HFFc6 (cell line): ENCODE measurements around the gene FBXO27. TPM values are rescaled to one million over a fixed set of nuclear protein-coding genes. Genes with fewer than 3 reads are reported as not detected.

Source experiments
- DNase-seq: peaks from one replicate; pipeline ENCODE4 v3.0.0-alpha.2; 2018
- H3K27ac Mint-ChIP-seq: 2 replicates; pipeline ENCODE4 v1.8.0; 2020; ENCODE audit warnings: mild to moderate bottlenecking, mixed read lengths
- H3K27me3 Mint-ChIP-seq: 2 replicates; pipeline ENCODE4 v1.8.0; 2021; ENCODE audit warnings: mild to moderate bottlenecking, moderate library complexity, mixed read lengths; ENCODE audit not compliant: insufficient read depth
- H3K36me3 Mint-ChIP-seq: 2 replicates; pipeline ENCODE4 v1.8.0; 2021; ENCODE audit warnings: low read depth, mixed read lengths
- H3K4me1 Mint-ChIP-seq: 2 replicates; pipeline ENCODE4 v1.8.0; 2020; ENCODE audit warnings: low read depth, mixed read lengths
- H3K4me3 Mint-ChIP-seq: 2 replicates; pipeline ENCODE4 v1.8.0; 2020; ENCODE audit warnings: mild to moderate bottlenecking, moderate library complexity, mixed read lengths
- H3K9me3 Mint-ChIP-seq: 2 replicates; pipeline ENCODE4 v1.8.0; 2020; ENCODE audit warnings: mild to moderate bottlenecking, mixed read lengths
- total RNA-seq, 6 experiments: library from RNA; stranded (reverse); fragmentation: NEBNext Ultra II Directional; extraction: Animal tissue kit (Norgen Biotek cat#: 25700); gene quantifications; 2 replicates in 1 of 6; 3 replicates in 5 of 6; pipeline ENCODE4 v1.2.3, GENCODE V29; 2021
- TF ChIP-seq, protein P1 (sequence below): fragments of 200-600 bp; sonication (generic); IDR thresholded peaks from 2 replicates; pipeline ENCODE4 v1.5.0; 2021; ENCODE audit warnings: antibody characterized with exemption, mild to moderate bottlenecking

FBXO27 gene
- total RNA-seq, 6 experiments from 2014 or later: 0.47 to 2.2 (median 0.90) TPM

GRCh38 chr19:39038098-39038497 lies 5.7 kb upstream of the FBXO27 start:
- TF ChIP-seq, protein P1, sequence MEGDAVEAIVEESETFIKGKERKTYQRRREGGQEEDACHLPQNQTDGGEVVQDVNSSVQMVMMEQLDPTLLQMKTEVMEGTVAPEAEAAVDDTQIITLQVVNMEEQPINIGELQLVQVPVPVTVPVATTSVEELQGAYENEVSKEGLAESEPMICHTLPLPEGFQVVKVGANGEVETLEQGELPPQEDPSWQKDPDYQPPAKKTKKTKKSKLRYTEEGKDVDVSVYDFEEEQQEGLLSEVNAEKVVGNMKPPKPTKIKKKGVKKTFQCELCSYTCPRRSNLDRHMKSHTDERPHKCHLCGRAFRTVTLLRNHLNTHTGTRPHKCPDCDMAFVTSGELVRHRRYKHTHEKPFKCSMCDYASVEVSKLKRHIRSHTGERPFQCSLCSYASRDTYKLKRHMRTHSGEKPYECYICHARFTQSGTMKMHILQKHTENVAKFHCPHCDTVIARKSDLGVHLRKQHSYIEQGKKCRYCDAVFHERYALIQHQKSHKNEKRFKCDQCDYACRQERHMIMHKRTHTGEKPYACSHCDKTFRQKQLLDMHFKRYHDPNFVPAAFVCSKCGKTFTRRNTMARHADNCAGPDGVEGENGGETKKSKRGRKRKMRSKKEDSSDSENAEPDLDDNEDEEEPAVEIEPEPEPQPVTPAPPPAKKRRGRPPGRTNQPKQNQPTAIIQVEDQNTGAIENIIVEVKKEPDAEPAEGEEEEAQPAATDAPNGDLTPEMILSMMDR: no peak
- Mint-ChIP-seq H3K9me3 (peaks cover 4% of the 10 kb centered on the region; the same call in 1 of the 2 replicates), H3K4me3 (no peak overlapping the region), H3K36me3 (no peaks in the 10 kb centered on the region), H3K27me3 (peaks cover 26% of the 10 kb centered on the region), H3K27ac (no peak overlapping the region), H3K4me1 (peaks cover 6% of the 10 kb centered on the region)
- DNase-seq: peak; percentile 32

DNA sequence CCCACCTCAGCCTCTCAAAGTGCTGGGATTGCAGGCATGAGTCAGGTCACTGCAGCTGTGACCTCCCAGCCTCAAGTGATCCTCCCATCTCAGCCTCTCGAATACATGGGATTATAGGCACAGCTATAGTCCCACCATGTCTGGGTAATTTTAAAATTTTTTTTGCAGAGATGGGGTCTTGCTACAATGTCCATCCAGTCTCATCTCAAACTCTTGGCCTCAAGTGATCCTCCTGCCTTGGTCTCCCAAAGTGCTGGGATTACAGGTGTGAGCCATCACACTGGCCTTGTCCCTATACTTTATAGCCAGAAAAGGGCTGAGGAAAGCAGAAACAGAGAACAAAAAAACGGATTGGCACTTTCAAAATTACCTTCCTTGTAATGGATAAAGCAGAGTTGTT lies 4.8 kb upstream of the FBXO27 start:
- Mint-ChIP-seq H3K27me3 (peaks cover 25% of the 10 kb centered on the region), H3K27ac (no peak overlapping the region), H3K4me1 (peaks cover 11% of the 10 kb centered on the region), H3K4me3 (no peak overlapping the region), H3K36me3 (no peaks in the 10 kb centered on the region), H3K9me3 (peaks cover 4% of the 10 kb centered on the region; the same call in 1 of the 2 replicates)
- no peak for DNase-seq
- TF ChIP-seq, protein P1: no peak

DNA sequence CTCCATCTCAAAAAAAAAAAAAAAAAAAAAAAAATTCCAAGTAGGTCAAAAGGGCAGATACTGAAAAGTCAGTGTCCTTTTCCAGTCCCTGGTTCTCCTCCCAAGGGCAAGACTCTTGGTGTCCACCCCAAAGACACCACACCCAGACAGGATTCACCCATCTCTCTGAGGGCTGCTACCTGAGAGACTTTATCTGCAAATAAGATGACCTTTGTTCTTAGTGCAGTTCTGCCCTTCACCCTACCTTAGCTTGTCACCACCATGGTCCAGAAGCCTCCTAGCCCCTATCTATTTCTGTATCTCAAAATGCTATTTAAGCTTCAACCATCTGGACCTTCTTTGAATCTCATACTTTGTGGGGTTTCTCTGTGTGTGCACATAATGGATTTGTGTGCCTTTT lies 4.2 kb upstream of the FBXO27 start:
- no peaks in the 10 kb centered on the region for H3K36me3 Mint-ChIP-seq
- peaks cover 4% of the 10 kb centered on the region; the same call in 1 of the 2 replicates for H3K9me3 Mint-ChIP-seq
- DNase-seq: no peak
- H3K4me3 Mint-ChIP-seq: no peak overlapping the region
- peaks cover 25% of the 10 kb centered on the region for H3K27me3 Mint-ChIP-seq
- H3K4me1 Mint-ChIP-seq: peaks cover 11% of the 10 kb centered on the region
- TF ChIP-seq, protein P1: no peak
- no peak overlapping the region for H3K27ac Mint-ChIP-seq

DNA sequence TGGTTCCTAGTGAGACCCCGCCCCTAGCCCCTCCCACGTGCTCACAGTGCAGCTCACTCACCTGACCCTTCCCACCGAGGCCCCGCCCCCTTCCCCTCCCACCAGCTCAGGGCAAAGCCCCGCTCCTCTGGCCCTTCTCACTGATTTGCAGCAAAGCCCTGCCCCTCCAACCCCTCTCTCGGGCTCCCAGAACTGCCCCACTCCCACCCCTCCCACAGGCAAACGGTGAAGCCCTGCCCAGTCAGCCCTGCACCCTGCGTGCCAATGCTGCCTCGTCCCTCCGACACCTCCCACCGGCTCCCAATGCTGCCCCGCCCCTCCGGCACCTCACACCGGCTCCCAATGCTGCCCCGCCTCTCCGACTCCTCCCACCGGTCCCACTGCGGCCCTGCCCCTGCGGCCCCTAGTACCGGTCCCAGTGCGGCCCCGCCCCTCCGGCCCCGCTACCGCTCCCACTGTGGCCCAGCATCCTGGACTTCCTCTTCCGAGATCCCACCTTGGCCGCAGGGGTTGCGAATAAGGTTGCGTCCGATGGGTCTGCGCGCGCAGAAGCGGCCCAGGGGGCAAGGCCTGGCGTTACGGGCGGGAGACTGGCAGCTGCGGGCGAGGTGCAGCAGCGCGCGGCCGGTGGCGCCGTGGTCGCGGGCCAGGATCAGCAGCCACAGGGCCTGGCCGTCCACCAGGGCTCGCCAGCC lies 834 bp downstream of the FBXO27 start:
- peaks cover 17% of the 10 kb centered on the region for H3K27me3 Mint-ChIP-seq
- H3K4me3 Mint-ChIP-seq: peak overlapping the region; percentile 65
- peaks cover 6% of the 10 kb centered on the region; the same call in 1 of the 2 replicates for H3K4me1 Mint-ChIP-seq
- H3K9me3 Mint-ChIP-seq: no peaks in the 10 kb centered on the region
- H3K27ac Mint-ChIP-seq: no peak overlapping the region
- TF ChIP-seq, protein P1: no peak
- DNase-seq: no peak
- no peaks in the 10 kb centered on the region for H3K36me3 Mint-ChIP-seq

DNA sequence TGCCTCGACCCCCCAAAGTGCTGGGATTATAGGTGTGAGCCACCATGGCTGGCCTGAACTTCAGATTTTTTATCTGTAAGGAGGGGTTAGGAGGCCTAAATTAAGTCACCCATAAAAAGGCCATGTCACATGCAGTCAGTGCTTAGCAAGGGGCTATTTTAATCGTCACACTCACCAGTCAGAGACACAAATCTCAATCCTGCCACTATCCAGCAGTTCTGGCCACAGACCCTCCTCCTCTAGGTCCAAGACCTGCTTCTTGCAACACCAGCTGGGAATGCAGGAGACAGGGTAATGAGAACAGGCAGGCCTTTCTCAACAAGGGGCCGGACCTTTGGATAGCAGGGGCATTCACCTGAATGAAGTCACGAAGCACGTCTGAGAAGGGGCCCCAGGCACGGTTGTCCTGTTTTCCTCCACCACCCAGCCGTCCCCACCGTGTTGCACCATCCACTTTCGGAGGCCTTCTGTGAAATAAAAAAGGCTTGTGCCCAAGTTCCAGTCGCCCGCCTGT lies 1.4 kb downstream of the FBXO27 start:
- Mint-ChIP-seq H3K27me3 (peaks cover 17% of the 10 kb centered on the region), H3K9me3 (peaks cover 4% of the 10 kb centered on the region; the same call in 1 of the 2 replicates), H3K4me3 (peak overlapping the region; percentile 65; the same call in 1 of the 2 replicates), H3K27ac (no peak overlapping the region), H3K4me1 (peaks cover 6% of the 10 kb centered on the region; the same call in 1 of the 2 replicates), H3K36me3 (no peaks in the 10 kb centered on the region)
- DNase-seq: no peak
- TF ChIP-seq, protein P1: no peak
